SK-N-SH (cell line): ENCODE results near the gene LCNL1. TPM values are rescaled to one million over a fixed set of nuclear protein-coding genes. Genes with fewer than 3 reads are reported as not detected.

Experiments used
- CTCF ChIA-PET: fragments of 300-600, 350-600 bp; formaldehyde crosslinking; extraction: SDS; loops from one replicate; lab custom pipeline; 2021; lab: Yijun Ruan, JAX
- POLR2A ChIA-PET: fragments of 350-600 bp; sonication (Branson Sonifier 250); formaldehyde crosslinking; extraction: SDS; loops from one replicate; lab custom pipeline; 2020; ENCODE audit warnings: antibody characterized with exemption, inconsistent platforms; lab: Yijun Ruan, JAX
- DNase-seq: peaks from one replicate; pipeline ENCODE4 v3.0.0; 2012
- H2AFZ ChIP-seq: fragments of 200-600 bp; sonication (generic); 2 replicates; pipeline ENCODE4 v1.8.1; 2016; ENCODE audit warnings: antibody characterized with exemption, mild to moderate bottlenecking, low read depth
- H3F3A ChIP-seq: fragments of 200-600 bp; sonication (generic); replicated peaks from 2 replicates; pipeline ENCODE3; 2016; ENCODE audit warnings: antibody characterized with exemption, mild to moderate bottlenecking; ENCODE audit not compliant: insufficient read depth
- H3K27ac ChIP-seq, 2 experiments: fragments of 200-500 bp in 1 of 2; fragments of 200-600 bp in 1 of 2; sonication (Bioruptor generic) in 1 of 2; sonication (generic), shearing (Covaris generic) in 1 of 2; 2 replicates each; pipeline versions ENCODE4 v1.5.1 to v1.6.1; 2014 to 2016; ENCODE audit warnings: low read depth in 2 of 2, inconsistent platforms in 1 of 2, low read length in 1 of 2, mild to moderate bottlenecking in 1 of 2, mixed read lengths in 1 of 2
- H3K27me3 ChIP-seq: fragments of 200-600 bp; sonication (generic), shearing (Covaris generic); 2 replicates; pipeline ENCODE4 v1.6.1; 2016; ENCODE audit warnings: mixed run types; ENCODE audit not compliant: insufficient read depth
- H3K36me3 ChIP-seq, 2 experiments: fragments of 200-500 bp in 1 of 2; fragments of 200-600 bp in 1 of 2; sonication (Bioruptor generic) in 1 of 2; sonication (generic) in 1 of 2; replicated peaks in 1 of 2; 2 replicates each; pipeline versions ENCODE3 to v1.5.1; 2014 to 2016; ENCODE audit warnings: low read length in 1 of 2, mild to moderate bottlenecking in 1 of 2; ENCODE audit not compliant: insufficient read depth in 2 of 2, control insufficient read depth in 1 of 2
- H3K4me1 ChIP-seq, 2 experiments: fragments of 200-500 bp in 1 of 2; fragments of 200-600 bp in 1 of 2; sonication (Bioruptor generic) in 1 of 2; sonication (generic), shearing (Covaris generic) in 1 of 2; 2 replicates each; pipeline versions ENCODE4 v1.5.1 to v1.6.1; 2014 to 2016; ENCODE audit warnings: low read depth in 1 of 2, low read length in 1 of 2, mixed run types in 1 of 2; ENCODE audit not compliant: insufficient read depth in 2 of 2, control insufficient read depth in 1 of 2
- H3K4me2 ChIP-seq: fragments of 200-600 bp; sonication (generic), shearing (Covaris generic); 2 replicates; pipeline ENCODE4 v1.6.1; 2017; ENCODE audit warnings: mixed run types
- H3K4me3 ChIP-seq, 2 experiments: fragments of 200-500 bp in 1 of 2; fragments of 200-600 bp in 1 of 2; sonication (Bioruptor generic) in 1 of 2; sonication (generic), shearing (Covaris generic) in 1 of 2; 2 replicates each; pipeline versions ENCODE4 v1.5.1 to v1.8.1; 2014 to 2016; ENCODE audit warnings: low read depth in 2 of 2, inconsistent platforms in 1 of 2, low read length in 1 of 2, mild to moderate bottlenecking in 1 of 2, mixed read lengths in 1 of 2, moderate library complexity in 1 of 2
- H3K79me2 ChIP-seq: fragments of 200-600 bp; sonication (generic); 2 replicates; pipeline ENCODE4 v1.8.1; 2017; ENCODE audit warnings: mild to moderate bottlenecking; ENCODE audit not compliant: insufficient read depth
- H3K9ac ChIP-seq: fragments of 200-600 bp; sonication (generic); 2 replicates; pipeline ENCODE4 v1.6.1; 2017; ENCODE audit warnings: mixed run types
- H3K9me2 ChIP-seq: fragments of 200-600 bp; sonication (generic); 2 replicates; pipeline ENCODE4 v1.6.1; 2017; ENCODE audit warnings: mixed run types
- H3K9me3 ChIP-seq: fragments of 200-600 bp; sonication (generic); 2 replicates; pipeline ENCODE4 v1.6.1; 2017; ENCODE audit warnings: mixed run types, mild to moderate bottlenecking, moderate library complexity
- H4K20me1 ChIP-seq: fragments of 200-600 bp; sonication (generic); 2 replicates; pipeline ENCODE4 v1.6.1; 2017; ENCODE audit warnings: mild to moderate bottlenecking, mixed run types; ENCODE audit not compliant: insufficient read depth
- ELF1 ChIP-seq: IDR thresholded peaks from 2 replicates; pipeline ENCODE4 v1.4.0; 2012
- EP300 ChIP-seq, 2 experiments: IDR thresholded peaks; 2 replicates each; pipeline versions ENCODE4 v1.4.0 to v1.6.1; 2012; ENCODE audit warnings: borderline replicate concordance in 1 of 2, low read depth in 1 of 2, low read length in 1 of 2
- FOSL2 ChIP-seq: IDR thresholded peaks from 2 replicates; pipeline ENCODE4 v1.4.0; 2012; ENCODE audit warnings: low read depth, mild to moderate bottlenecking, moderate library complexity, borderline replicate concordance
- FOXM1 ChIP-seq: IDR thresholded peaks from 2 replicates; pipeline ENCODE4 v1.4.0; 2012; ENCODE audit warnings: low read depth, mild to moderate bottlenecking
- GATA2 ChIP-seq: sonication (generic); formaldehyde crosslinking; IDR thresholded peaks from 2 replicates; pipeline ENCODE4 v1.5.0; 2020; ENCODE audit warnings: mild to moderate bottlenecking, missing genetic modification reagents
- IRF3 ChIP-seq: fragments of 150-350 bp; IDR thresholded peaks from 2 replicates; pipeline ENCODE4 v1.6.1; 2016; ENCODE audit warnings: mild to moderate bottlenecking, low read depth, low read length
- RAD21 ChIP-seq: IDR thresholded peaks from 2 replicates; pipeline ENCODE4 v1.6.1; 2012; ENCODE audit warnings: mild to moderate bottlenecking, low read length
- RCOR1 ChIP-seq: fragments of 150-350 bp; IDR thresholded peaks from 2 replicates; pipeline ENCODE4 v1.6.1; 2017; ENCODE audit warnings: antibody characterized with exemption, low read length
- RXRA ChIP-seq: IDR thresholded peaks from 2 replicates; pipeline ENCODE4 v1.4.0; 2012; ENCODE audit warnings: low read depth, mild to moderate bottlenecking, borderline replicate concordance
- SIN3A ChIP-seq: IDR thresholded peaks from 2 replicates; pipeline ENCODE4 v1.6.1; 2012; ENCODE audit warnings: low read depth, mild to moderate bottlenecking, low read length, moderate library complexity, borderline replicate concordance
- TAF1 ChIP-seq: IDR thresholded peaks from 2 replicates; pipeline ENCODE4 v1.6.1; 2012; ENCODE audit warnings: low read depth, mild to moderate bottlenecking, low read length, moderate library complexity, borderline replicate concordance
- USF1 ChIP-seq: IDR thresholded peaks from 2 replicates; pipeline ENCODE4 v1.4.0; 2012; ENCODE audit warnings: low read depth, borderline replicate concordance
- USF2 ChIP-seq: fragments of 150-350 bp; IDR thresholded peaks from 2 replicates; pipeline ENCODE4 v1.6.1; 2017; ENCODE audit warnings: antibody characterized with exemption, low read length, low read depth, borderline replicate concordance
- YY1 ChIP-seq: IDR thresholded peaks from 2 replicates; pipeline ENCODE4 v1.4.0; 2012; ENCODE audit warnings: low read depth, mild to moderate bottlenecking
- WGBS: methylation state at CpG from one replicate; pipeline ENCODE4 v1.1.6; 2017; ENCODE audit warnings: low lambda C conversion rate; 5-methylcytosine and 5-hydroxymethylcytosine counted together
- polyA plus RNA-seq, 3 experiments: library from polyadenylated mRNA; depleted of rRNA; stranded (reverse); fragments of >200 nt; gene quantifications; 2 replicates each; pipeline ENCODE4 v1.2.3, GENCODE V29; 2012

The LCNL1 gene
- polyA plus RNA-seq, 1 of the 3 experiments (the other 2 are of a cell fraction) = not detected

GRCh38 chr9:137021979-137022661 is 39.3 kb downstream of the LCNL1 start (continued):
- TF ChIP-seq FOSL2 (no peak), USF2 (no peak), IRF3 (no peak), ELF1 (no peak), RXRA (no peak), SIN3A (no peak)

GRCh38 chr9:137022662-137023008 is 39.8 kb downstream of the LCNL1 start:
- WGBS = 98% methylated on average over 13 of the region's 23 CpGs
- DNase-seq = no peak
- H3K27me3 ChIP-seq = no peaks in the 10 kb centered on the region
- ChIA-PET CTCF (interaction anchor here (1.6 to 5.4 kb wide), 3 partner anchors 13 to 75 kb away, joined by 3 to 53 read pairs (median 10); no protein-coding TSS in a partner anchor), POLR2A (no interaction called here)
- 0 out of 2 replicates have a peak, but pooled peaks cover 3% of the 10 kb centered on the region for H3K79me2 ChIP-seq
- H3K9me2 ChIP-seq = no peaks in the 10 kb centered on the region
- H3K36me3 ChIP-seq = no peaks in the 10 kb centered on the region
- peaks cover 0 to 28% of the 10 kb centered on the region in 2 experiments; a peak in 1 of 4 replicates for H3K4me1 ChIP-seq
- no peak for TF ChIP-seq RAD21
- no peak for TF ChIP-seq FOXM1
- TF ChIP-seq EP300 (IDR thresholded peaks at IDR 0.05; ENCODE audit: borderline replicate concordance in 1 of 2, low read depth in 1 of 2, low read length in 1 of 2) = no peak
- no peak for TF ChIP-seq TAF1
- no peak for TF ChIP-seq IRF3
- TF ChIP-seq USF1 = no peak
- no peak for TF ChIP-seq YY1
- no peak for TF ChIP-seq GATA2
- no peak for TF ChIP-seq RCOR1
- 0 out of 2 replicates have a peak, but pooled peaks cover 4% of the 10 kb centered on the region for H4K20me1 ChIP-seq
- H3K9me3 ChIP-seq = no peaks in the 10 kb centered on the region
- H2AFZ ChIP-seq = no peak overlapping the region
- H3F3A ChIP-seq = no peaks in the 10 kb centered on the region
- no peak overlapping the region for H3K4me3 ChIP-seq
- H3K4me2 ChIP-seq = no peak overlapping the region
- no peak overlapping the region for H3K9ac ChIP-seq
- no peak overlapping the region for H3K27ac ChIP-seq
